Stimulated activated CD4-positive, alpha-beta T cell treated with anti-CD3 and anti-CD28 coated beads, Interleukin-15, amount 100 ng/mL, for 24 hours (primary cell): Measurements from ENCODE around the gene LEUTX.
"Not testable (repeated sequence)": the region's sequence is repeated elsewhere in the genome, so short reads cannot be mapped to it uniquely, and the experiment has no call there.

Experiments used
- DNase-seq: peaks from one replicate; pipeline ENCODE4 v3.0.0-alpha.2; 2020

The LEUTX gene, protein sequence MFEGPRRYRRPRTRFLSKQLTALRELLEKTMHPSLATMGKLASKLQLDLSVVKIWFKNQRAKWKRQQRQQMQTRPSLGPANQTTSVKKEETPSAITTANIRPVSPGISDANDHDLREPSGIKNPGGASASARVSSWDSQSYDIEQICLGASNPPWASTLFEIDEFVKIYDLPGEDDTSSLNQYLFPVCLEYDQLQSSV

DNA sequence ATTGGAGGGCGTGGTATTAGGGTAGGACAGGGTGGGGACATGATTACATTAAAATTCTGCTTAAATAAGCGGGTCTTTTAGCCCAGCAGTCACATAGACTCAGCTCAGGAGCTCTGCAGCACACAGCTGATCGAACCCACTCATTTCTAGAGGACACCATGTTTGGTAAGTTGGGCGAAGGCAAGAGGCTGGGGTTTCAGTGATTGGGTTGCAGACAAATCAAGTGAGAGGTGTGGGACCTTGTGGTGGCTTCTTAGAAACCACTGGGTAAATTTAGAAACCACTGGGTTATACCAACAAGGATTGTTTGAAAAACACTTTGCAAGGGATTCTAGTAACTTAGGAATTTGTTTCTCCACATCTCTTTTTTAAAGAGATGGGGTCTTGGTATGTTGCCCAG, at the start of gene LEUTX:
Gene LEUTX (plus strand): TSS at position 92 of the 400 bp plus-strand sequence. CDS start 67 bp downstream, at position 159.
- peak; percentile 13 for DNase-seq

GRCh38 chr19:39729594-39729993, 49.1 kb upstream of the LEUTX start:
- no peak for DNase-seq

DNA sequence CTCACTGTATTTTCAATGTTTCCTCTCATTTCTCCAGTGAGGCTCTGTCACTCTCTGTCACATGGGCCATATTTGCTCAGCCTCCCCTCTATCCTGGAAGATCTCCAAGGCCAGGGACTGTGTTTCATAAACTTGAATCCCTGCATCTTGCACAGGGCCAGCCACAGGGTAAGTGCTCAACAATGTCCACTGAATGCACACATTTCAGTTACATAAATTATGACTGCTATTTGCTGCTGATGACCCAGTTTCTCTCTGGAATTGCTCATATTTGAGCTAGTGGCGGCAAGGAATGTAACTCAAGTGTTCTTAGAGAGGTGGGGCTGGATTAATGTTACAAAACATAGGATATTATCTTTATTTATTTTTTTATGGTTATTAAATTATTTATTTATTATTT, 47.0 kb upstream of the LEUTX start:
- DNase-seq, result no peak

GRCh38 chr19:39733841-39734240, 44.8 kb upstream of the LEUTX start:
- no peak for DNase-seq

DNA sequence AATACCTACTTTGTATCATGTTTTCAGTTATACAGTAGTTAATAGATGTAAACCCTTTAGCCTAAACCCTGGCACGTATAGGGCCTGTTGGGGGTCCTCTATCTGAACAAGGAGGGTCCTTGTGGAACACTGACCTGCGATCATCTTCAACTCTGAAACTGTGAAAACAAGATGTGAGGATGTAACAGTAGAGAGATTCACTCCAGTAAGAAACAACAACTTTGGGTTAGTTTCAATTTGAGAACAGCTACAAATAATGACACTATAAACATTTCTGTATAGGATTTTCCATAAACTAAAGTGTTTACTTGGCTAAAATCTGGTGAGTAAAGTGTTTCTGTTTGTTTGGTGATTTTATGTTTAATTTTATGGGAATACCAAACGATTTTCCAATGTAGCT, 43.0 kb upstream of the LEUTX start:
- DNase-seq, result no peak

GRCh38 chr19:39736088-39736487, 42.6 kb upstream of the LEUTX start:
- DNase-seq, result peak; percentile 21

DNA sequence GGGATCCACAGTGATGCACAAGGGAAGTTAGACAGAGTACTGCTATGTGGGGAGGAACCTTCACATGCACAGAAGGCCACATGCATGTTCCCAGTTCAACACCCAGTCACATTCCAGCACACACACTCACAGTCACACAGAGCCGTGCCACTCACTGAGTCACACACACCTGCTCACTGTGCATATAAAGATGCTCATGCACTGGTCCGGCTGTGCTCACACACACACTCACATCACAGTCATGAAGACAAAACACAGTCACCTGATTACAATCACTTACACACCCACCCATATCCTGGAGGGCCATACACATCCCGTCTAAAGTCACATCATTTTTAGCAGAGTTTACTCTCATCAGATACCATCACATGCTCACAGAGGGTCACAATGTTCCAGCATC, 41.3 kb upstream of the LEUTX start:
- DNase-seq, result peak; percentile 11

DNA sequence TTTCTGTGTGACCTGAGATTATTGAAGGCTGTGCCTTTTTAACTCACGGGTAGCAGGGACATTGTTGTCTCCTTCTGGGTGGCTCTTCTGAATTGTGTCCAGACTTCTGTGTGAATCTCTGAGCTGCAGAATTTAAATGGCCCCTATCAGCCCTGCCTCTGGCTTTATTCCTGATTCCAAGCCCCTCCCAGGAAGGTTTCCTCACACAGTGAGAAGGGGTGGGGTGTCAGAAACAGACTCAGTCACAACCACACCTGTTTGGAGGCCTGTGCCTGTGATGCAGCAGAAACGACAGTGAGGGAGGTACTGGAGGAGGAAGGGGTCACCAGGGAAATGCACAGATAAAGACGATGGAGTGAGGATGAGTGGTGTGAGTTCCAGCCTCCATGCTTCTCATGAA, 40.8 kb upstream of the LEUTX start, which contains the start of gene CLC:
Gene CLC (minus strand): TSS at position 139 of the 400 bp plus-strand sequence. CDS start 77 bp downstream, at position 62.
- no peak for DNase-seq

- no peak for DNase-seq
Observed at GRCh38 chr19:39738814-39739213, 39.8 kb upstream of the LEUTX start.

DNA sequence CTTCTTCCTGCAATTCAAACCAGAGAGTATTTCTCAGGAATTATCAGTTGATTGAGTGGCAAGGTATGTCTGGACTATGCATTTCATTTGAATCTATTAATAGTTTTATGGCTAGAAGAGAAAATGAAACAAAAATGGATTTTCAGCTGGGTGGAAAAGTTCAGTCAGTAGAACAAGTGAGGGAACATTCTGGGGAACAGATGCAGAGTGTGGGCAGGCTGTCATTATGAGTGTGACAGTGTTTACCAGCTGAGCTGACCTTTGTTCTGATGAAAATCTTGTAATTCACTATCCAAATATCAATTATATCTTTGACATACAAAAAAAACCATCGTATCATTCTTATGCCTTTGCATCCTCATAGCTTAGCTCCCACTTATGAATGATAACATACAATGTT, 38.3 kb upstream of the LEUTX start:
- DNase-seq, result peak; percentile 37

DNA sequence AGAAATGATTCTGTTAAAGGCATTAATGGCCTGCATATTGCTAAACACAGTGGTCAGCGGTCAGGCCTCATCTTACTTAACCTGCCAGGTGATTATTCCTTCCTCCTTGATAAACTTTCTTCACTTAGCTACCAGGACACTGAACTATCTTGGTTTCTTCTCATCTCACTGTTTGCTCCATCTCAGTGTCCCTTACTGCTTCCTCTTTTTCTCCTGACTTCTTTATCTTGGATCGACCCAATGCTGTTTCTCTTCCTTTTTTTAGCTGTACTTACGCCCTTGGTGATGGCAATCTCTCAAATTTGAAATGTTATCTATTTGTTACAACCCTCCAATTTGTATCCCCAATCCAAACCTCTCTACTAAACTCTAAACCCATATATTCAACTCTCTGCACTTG, 33.0 kb upstream of the LEUTX start:
- no peak for DNase-seq

GRCh38 chr19:39746836-39747529, 31.7 kb upstream of the LEUTX start:
- DNase-seq, result no peak

DNA sequence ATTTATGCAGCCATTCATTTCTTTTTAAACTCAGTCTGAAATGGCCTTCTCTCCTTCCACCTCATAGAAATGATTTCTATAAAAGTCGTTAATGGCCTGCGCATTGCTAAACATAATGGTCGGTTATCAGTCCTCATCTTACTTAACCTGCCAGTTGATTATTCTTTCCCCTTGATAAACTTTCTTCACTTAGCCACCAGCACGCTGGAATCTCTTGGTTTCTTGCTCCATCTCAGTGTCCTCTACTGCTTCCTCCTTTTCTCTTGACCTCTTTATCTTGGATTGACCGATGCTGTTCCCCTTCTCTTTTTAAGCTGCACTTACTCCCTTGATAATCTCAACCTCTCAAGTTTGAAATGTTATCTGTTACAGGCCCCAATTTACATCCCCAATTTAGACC, 28.7 kb upstream of the LEUTX start:
- DNase-seq, result no peak

- peak; percentile 28 for DNase-seq
Observed at GRCh38 chr19:39752390-39752789, 26.3 kb upstream of the LEUTX start.

DNA sequence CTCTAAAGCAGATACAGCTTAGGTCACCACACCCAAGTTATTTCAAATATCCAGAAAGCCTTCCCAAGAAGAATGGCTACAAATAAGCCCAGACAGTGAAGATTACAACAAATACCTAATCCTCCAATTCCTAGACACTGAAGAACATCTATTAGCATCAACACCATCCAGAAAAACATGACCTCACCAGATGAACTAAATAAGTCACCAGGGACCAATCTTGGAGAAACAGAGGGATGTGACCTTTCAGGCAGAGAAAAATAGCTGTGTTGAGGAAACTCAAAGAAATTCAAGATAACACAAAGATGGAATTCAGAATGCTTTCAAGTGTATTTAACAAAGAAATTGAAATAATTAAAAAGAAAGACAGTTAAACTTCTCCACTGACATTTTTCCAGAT, 25.9 kb upstream of the LEUTX start:
- no peak for DNase-seq

DNA sequence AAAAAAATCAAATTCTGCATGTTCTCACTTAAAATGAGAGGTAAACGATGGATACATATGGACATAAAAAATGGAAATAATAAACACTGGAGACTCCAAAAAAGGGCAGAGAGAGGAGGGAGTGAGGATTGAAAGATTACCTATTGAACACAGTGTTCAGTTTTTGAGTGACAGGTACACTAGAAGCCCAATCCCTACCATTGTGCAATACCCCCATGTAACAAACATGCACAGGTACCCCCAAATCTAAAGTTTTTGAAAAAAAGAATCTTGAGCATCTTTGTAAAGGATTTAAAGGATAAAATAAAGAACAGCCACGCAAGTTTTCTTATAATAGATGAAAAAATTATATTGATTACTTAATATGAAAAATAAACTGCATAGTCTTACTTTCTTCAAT, 24.1 kb upstream of the LEUTX start:
- no peak for DNase-seq

GRCh38 chr19:39754971-39755370, 23.7 kb upstream of the LEUTX start:
- DNase-seq, result no peak

- no peak for DNase-seq
Observed at GRCh38 chr19:39759457-39760184, 19.0 kb upstream of the LEUTX start.

GRCh38 chr19:39761851-39762250, 16.8 kb upstream of the LEUTX start:
- not testable (repeated sequence) for DNase-seq

DNA sequence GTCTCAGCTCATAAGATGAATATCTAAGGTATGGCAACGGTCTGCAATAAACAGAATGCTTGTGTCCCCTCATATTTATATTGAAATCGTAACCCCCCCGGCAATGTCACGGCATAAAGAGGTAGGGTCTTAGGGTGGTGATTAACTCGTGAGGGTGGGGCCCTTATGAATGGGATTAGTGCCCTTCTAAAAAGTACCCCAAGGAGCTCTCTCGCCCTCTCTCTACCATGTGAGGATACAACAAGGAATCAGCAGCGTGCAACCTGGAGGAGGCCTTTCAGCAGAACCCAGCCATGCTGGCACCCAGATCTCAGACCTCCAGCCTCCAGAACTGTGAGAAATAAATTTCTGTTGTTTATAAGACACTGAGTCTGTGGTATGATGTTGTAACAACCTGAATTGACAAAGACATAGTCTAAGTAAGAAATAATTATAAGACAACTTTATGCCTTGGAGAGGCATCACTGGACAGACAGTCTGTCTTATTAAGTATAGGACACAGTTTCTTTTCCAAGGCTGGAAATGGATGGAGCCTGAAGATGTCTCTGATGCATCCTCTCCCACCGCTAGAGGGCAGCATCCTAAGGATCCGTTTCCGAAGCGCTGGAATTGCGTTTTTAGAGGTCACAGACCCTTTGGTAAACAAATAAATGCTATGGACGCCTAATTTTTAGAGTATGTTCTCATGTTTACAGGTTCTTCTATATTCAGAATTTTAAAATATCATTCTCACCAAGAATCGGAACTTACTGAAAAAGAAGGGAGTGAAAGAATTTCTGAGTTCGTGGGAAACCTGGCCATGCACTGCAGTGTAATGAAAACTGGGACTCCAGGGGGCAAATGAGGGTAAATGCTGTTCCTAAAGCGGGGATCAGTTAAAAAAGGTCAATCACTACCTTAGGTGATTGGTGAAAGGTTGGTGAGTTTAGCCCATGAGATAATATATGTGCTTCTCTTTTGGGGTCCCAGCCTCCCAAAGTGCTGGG, 13.3 kb upstream of the LEUTX start:
- peak; percentile 66 for DNase-seq

DNA sequence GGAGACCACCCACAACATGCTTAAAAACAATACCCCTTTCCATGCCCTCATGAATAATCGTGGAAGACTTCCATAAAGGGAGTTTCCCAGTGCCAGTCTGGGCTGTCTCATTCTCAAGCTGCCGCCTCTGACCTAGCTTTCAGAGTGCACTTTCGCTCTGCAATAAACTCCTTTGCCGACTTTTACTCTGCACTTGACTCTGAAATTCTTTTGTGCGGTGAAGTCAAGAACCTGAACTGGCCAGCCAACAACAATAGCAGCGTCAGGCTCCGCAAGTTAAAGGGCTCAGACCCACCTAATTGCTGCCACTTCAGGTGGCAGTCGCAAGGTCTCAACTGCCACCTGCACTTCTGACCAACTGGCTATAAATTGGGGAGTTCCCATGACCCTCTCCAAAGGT, 10.3 kb upstream of the LEUTX start:
- no peak for DNase-seq

GRCh38 chr19:39768786-39769185, 9.9 kb upstream of the LEUTX start:
- no peak for DNase-seq

- DNase-seq, result no peak
Observed at GRCh38 chr19:39780894-39781293, 2.2 kb downstream of the LEUTX start.
